OCI-LY3 (cell line): ENCODE measurements around the gene SPINT3.
"Not testable (repeated sequence)": the region's sequence is repeated elsewhere in the genome, so short reads cannot be mapped to it uniquely, and the experiment has no call there.

Experiments
- H2AFZ ChIP-seq: fragments of 200-600, 300-600 bp; shearing (Covaris generic); 2 replicates; pipeline ENCODE4 v1.6.0; 2014; ENCODE audit warnings: antibody characterized with exemption, low read depth, low read length
- H3K27ac ChIP-seq: fragments of 200-600, 300-600 bp; sonication (generic); 2 replicates; pipeline ENCODE4 v1.5.1; 2014; ENCODE audit warnings: mild to moderate bottlenecking, low read length, moderate library complexity, mixed read lengths
- H3K27me3 ChIP-seq: fragments of 200-600, 300-600 bp; sonication (generic); 2 replicates; pipeline ENCODE4 v1.6.1; 2014; ENCODE audit warnings: low read depth, low read length, mixed read lengths
- H3K36me3 ChIP-seq: fragments of 200-600, 300-600 bp; sonication (generic); replicated peaks from 2 replicates; pipeline ENCODE3; 2014; ENCODE audit warnings: low read depth, low read length, mixed read lengths
- H3K4me1 ChIP-seq: fragments of 300-600, 200-600 bp; sonication (generic); 2 replicates; pipeline ENCODE4 v1.6.1; 2014; ENCODE audit warnings: low read length, mixed read lengths
- H3K4me2 ChIP-seq: fragments of 200-600, 300-600 bp; sonication (generic); 2 replicates; pipeline ENCODE4 v1.6.1; 2014; ENCODE audit warnings: low read length, mixed read lengths
- H3K4me3 ChIP-seq: fragments of 300-600, 200-600 bp; sonication (generic); 2 replicates; pipeline ENCODE4 v1.5.1; 2014; ENCODE audit warnings: antibody characterized with exemption, mild to moderate bottlenecking, low read length, moderate library complexity
- H3K79me2 ChIP-seq: fragments of 300-600, 200-600 bp; shearing (Covaris generic); 2 replicates; pipeline ENCODE4 v1.6.1; 2014; ENCODE audit warnings: mild to moderate bottlenecking, low read length, mixed read lengths
- H3K9ac ChIP-seq: fragments of 300-600, 200-600 bp; shearing (Covaris generic); 2 replicates; pipeline ENCODE4 v1.6.0; 2014; ENCODE audit warnings: mild to moderate bottlenecking, low read length, moderate library complexity
- H3K9me3 ChIP-seq: fragments of 200-600, 300-600 bp; shearing (Covaris generic); 2 replicates; pipeline ENCODE4 v1.6.1; 2014; ENCODE audit warnings: low read length, mixed read lengths; ENCODE audit not compliant: insufficient read depth
- H4K20me1 ChIP-seq: fragments of 200-600, 300-600 bp; sonication (generic); 2 replicates; pipeline ENCODE4 v1.6.1; 2016; ENCODE audit warnings: low read length, mixed read lengths; ENCODE audit not compliant: insufficient read depth
- EZH2phosphoT487 ChIP-seq: fragments of 200-600 bp; shearing (Covaris generic); IDR thresholded peaks from 2 replicates; pipeline ENCODE4 v1.6.1; 2018; ENCODE audit warnings: antibody characterized with exemption, mixed run types, low read depth
- TF ChIP-seq, protein P1 (sequence below): fragments of 200-600, 300-600 bp; sonication (generic); IDR thresholded peaks from 2 replicates; pipeline ENCODE4 v1.5.1; 2014; ENCODE audit warnings: antibody characterized with exemption, low read length, low read depth

The SPINT3 gene

GRCh38 chr20:45485388-45485787 is 30.0 kb downstream of the SPINT3 start:
- no peaks in the 10 kb centered on the region for H4K20me1 ChIP-seq
- H2AFZ ChIP-seq: no peak overlapping the region
- H3K4me2 ChIP-seq: no peak overlapping the region
- no peak overlapping the region for H3K4me3 ChIP-seq
- no peaks in the 10 kb centered on the region for H3K36me3 ChIP-seq
- no peak overlapping the region for H3K9ac ChIP-seq
- TF ChIP-seq, protein P1, sequence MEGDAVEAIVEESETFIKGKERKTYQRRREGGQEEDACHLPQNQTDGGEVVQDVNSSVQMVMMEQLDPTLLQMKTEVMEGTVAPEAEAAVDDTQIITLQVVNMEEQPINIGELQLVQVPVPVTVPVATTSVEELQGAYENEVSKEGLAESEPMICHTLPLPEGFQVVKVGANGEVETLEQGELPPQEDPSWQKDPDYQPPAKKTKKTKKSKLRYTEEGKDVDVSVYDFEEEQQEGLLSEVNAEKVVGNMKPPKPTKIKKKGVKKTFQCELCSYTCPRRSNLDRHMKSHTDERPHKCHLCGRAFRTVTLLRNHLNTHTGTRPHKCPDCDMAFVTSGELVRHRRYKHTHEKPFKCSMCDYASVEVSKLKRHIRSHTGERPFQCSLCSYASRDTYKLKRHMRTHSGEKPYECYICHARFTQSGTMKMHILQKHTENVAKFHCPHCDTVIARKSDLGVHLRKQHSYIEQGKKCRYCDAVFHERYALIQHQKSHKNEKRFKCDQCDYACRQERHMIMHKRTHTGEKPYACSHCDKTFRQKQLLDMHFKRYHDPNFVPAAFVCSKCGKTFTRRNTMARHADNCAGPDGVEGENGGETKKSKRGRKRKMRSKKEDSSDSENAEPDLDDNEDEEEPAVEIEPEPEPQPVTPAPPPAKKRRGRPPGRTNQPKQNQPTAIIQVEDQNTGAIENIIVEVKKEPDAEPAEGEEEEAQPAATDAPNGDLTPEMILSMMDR: no peak
- TF ChIP-seq EZH2phosphoT487: no peak
- no peaks in the 10 kb centered on the region for H3K4me1 ChIP-seq
- H3K27ac ChIP-seq: no peak overlapping the region
- peaks cover 76% of the 10 kb centered on the region for H3K27me3 ChIP-seq
- no peaks in the 10 kb centered on the region for H3K9me3 ChIP-seq
- H3K79me2 ChIP-seq: no peaks in the 10 kb centered on the region

GRCh38 chr20:45484676-45485075 is 30.7 kb downstream of the SPINT3 start:
- H3K4me2 ChIP-seq: no peak overlapping the region
- no peaks in the 10 kb centered on the region for H3K9me3 ChIP-seq
- no peaks in the 10 kb centered on the region for H3K36me3 ChIP-seq
- H3K27ac ChIP-seq: no peak overlapping the region
- H3K4me3 ChIP-seq: no peak overlapping the region
- no peak overlapping the region for H3K9ac ChIP-seq
- H3K4me1 ChIP-seq: no peaks in the 10 kb centered on the region
- H3K79me2 ChIP-seq: no peaks in the 10 kb centered on the region
- H3K27me3 ChIP-seq: peaks cover 69% of the 10 kb centered on the region
- TF ChIP-seq EZH2phosphoT487: no peak
- TF ChIP-seq, protein P1: no peak
- H4K20me1 ChIP-seq: no peaks in the 10 kb centered on the region
- no peak overlapping the region for H2AFZ ChIP-seq

- Histone ChIP-seq H4K20me1 (no peaks in the 10 kb centered on the region), H3K27ac (no peak overlapping the region), H3K36me3 (no peaks in the 10 kb centered on the region), H3K9me3 (no peaks in the 10 kb centered on the region), H2AFZ (no peak overlapping the region), H3K4me2 (no peak overlapping the region), H3K9ac (no peak overlapping the region), H3K4me3 (no peak overlapping the region), H3K79me2 (no peaks in the 10 kb centered on the region), H3K27me3 (peaks cover 51% of the 10 kb centered on the region), H3K4me1 (no peaks in the 10 kb centered on the region)
- TF ChIP-seq EZH2phosphoT487: no peak
- TF ChIP-seq, protein P1: no peak
These were observed 35.6 kb downstream of the SPINT3 start for GRCh38 chr20:45479822-45480221.

- not testable (repeated sequence) for H3K79me2 ChIP-seq, H3K4me2 ChIP-seq, H3K4me1 ChIP-seq, H4K20me1 ChIP-seq, H3K36me3 ChIP-seq, H3K27ac ChIP-seq, H2AFZ ChIP-seq, H3K9me3 ChIP-seq, H3K9ac ChIP-seq, H3K4me3 ChIP-seq
- H3K27me3 ChIP-seq: peaks cover 37% of the 10 kb centered on the region
These were observed 37.8 kb downstream of the SPINT3 start for GRCh38 chr20:45477530-45478148.

DNA sequence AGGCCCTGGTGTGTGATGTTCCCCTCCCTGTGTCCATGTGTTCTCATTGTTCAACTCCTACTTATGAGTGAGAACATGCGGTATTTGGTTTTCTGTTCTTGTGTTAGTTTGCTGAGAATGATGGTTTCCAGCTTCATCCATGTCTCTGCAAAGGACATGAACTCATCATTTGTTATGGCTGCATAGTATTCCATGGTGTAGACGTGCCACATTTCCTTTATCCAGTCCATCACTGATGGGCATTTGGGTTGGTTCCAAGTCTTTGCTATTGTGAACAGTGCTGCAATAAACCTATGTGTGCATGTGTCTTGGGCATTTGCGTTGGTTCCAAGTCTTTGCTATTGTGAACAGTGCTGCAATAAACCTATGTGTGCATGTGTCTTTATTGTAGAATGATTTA is 43.1 kb downstream of the SPINT3 start:
- not testable (repeated sequence) for H3K27ac ChIP-seq, H3K36me3 ChIP-seq, H3K79me2 ChIP-seq, H3K9me3 ChIP-seq, H4K20me1 ChIP-seq, H3K9ac ChIP-seq, H2AFZ ChIP-seq, H3K4me2 ChIP-seq, H3K4me1 ChIP-seq, H3K4me3 ChIP-seq
- peaks cover 53% of the 10 kb centered on the region for H3K27me3 ChIP-seq
